NCI-H2107 treated with DMSO at 0.1 percent for 48 hours (cell line): ENCODE results near the gene KRT79.

Experiments used
- DNase-seq: peaks from one replicate; lab custom pipeline; 2025; ENCODE audit not compliant: unreplicated experiment; lab: John Stamatoyannopoulos, UW

The KRT79 gene

DNA sequence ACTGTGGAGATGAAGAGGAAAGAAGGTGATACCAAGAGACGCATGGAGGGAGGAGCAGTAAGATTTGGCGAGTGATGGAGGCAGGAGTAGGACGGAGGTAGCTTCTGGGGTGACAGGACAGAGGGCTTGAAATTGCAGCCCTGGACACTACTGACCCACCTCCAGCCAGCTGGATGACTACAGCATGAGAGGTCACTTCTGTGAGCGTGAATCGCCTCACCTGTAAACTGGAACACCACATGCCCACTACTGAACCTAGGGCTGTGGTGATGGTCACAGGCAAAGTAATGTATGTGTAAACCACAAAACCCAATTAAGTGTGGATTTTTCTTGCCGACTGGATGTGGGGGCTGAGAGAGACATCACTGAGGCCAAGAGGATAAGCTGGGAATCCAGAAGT is 13.6 kb downstream of the KRT79 start:
- DNase-seq, result no peak

DNA sequence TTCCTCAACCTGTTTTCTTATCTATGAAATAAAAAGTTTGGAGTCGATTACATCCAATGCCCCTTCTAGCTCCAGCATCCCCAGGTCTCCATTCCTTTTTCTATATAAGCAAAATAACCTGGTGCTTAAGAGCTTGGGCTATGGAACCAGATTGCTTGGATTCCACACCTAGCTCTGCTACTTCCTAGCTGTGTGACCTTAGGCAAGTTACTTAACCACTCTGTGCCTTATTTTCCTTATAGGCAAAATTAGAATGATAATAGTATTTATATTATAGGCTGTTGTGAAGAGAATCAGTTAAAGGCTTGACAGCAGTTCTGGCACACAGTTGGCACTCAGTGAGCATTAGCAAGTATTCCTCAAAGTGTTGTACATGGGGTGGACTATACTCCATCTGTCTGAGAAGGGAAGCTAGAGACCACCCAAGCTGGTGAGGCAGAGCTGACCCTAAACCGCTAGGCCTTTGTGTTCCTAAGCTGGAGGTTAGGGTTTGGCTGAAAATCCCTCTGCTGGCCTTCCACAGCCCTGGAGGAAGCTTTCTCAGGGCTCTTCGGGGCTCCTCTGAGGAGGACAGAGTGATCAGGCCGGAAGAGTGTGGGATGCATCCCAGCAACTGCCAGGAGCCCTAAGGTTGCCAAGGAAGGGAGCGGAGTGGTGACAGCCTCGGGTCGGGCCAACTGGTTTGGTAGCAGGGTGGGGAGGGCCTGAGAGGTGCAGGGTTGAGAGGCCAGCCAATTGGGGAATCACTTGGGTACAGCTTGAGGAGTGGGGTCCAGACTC is 14.2 kb downstream of the KRT79 start:
- no peak for DNase-seq

DNA sequence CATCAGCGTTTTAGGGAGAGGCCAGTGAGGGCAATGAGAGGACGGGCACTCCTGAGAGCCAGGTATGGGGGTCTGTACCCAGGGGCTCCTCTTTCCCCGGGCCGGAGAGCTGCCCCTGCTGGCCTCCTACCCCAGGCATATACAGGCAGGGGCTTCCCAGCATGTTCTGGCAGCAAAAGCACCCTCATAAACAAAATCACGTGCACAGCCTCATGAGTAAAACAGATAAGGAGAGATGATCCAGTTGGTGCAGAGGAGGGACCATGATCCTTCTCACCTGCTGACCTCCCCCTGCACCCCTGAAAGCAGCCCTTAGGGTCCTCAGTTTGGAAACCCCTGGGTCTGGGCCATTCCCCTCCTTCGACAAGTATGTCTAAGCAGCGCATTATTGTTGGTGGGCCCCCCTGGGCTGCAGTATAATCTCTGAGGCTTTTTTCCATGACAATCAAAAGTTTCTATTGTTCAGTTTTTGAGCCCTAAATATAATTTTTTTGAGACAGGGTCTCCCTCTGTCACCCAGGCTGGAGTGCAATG is 15.2 kb downstream of the KRT79 start:
- DNase-seq, result no peak

DNA sequence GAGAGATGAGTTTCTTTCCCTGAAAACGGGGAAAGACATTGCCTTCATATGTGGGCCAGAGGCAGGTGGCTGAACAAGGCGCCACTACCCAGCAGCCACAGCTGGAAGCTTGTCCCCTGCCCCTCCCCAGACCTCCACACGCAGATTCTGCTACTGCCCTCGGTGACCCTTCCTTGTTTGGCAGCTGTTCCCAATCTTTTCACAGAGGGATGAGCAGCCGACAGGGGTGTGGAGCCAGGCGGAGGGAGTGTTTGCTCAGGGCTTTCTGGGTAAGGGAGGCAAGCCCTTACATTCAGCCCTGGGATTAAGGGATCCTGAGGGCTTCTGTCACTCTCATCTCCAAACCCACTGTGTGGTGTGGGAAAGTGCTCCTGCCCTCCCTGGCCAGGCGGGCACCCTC is 15.7 kb downstream of the KRT79 start:
- no peak for DNase-seq

DNA sequence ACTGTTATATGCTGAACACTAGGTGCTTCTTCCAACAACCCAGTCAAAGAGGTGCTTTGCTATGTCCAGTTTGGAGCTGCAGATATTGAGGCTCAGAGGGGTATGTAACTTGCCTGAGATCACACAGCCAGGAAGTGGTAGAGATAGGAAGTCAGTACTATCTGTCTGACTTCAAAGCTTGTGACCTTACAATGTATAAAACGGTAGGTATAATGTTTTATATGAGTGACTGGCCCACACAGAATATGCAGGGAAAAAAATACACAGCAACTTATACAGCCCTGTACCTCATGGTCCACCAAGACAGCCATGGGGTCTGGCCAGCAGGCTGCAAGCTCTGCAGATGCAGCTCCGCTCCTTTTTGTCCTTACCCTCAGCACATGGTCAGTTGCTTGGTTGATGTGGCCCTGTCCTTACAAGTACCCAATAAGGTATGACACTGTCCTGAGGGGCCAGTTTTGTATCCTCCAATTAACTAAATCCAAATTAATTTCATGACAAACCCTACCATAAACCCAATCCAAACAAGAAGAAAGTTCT is 16.3 kb downstream of the KRT79 start:
- no peak for DNase-seq

DNA sequence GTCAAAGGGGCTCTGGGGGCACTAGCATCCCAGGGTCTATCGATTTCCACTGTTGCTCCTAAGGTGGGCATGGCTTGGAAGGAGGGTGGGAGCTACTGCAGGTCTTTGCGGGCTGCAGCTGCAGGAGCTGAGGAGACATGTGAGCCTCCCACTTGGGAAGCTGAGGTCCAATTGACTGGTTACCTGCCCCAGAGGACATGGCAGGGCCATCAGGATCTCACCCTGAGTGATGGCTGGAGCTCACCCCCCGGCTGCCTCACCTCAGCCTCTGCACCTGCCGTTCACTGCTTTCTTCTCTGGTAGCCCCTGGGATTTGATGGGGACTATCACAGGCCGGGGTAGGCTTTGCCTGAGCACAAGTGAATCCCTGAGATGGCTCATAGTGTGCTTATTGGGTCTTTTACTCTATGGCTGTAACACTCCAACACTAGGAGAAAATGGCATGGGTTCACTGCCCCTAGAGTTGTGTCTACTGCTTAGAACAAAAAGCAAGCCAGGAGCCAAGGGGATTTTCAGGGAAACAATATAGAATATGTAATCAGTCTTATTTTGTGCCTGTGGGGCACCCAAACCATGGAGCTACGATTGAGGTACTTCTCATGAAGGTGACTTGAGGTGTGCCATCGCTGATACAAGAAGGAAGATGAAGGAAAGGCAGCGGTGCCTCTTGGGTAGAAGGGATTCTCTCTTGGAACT is 17.0 kb downstream of the KRT79 start:
- no peak for DNase-seq

DNA sequence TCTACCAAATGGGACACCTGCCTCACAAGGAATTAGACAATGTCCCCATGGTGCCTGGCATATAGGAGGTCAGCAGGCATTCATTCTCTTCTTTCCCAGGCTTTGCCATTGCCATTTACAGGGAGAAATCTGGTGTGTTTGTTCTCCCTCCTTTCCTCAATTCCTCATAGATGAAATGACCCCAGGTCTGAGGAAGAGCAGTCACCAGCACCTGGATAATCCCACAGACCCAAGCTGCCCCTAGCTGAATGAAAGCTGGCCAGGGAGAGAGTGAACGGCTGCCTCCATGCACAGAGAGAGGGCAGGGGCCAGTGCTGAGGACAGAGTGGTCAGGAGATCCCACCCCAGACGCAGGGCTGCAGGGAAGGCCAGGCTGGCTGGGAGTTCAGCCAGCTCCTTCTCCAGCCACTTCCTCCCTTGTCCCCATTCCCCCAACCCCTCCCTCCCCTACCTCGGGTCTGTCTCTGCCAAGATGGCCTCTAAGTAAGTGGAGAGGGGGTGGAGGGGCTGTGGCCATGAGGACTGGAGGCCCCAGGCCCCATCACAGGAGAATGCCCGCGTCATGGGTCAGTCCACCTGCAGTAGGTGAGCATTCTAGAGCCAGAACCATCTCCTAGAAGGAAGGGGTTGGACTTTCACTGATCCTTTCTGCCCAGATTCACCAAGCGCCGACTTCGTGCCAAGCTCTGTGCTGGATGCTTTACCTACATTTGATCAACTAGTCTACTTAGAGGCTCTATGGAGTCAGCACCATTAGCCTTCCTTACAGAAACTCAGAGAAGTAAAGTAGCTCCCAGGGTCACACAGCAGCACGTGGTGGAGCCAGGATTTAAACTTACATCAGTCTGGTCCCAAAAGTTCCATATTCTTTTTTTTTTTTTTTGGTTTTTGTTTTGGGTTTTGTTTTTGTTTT is 18.2 kb downstream of the KRT79 start:
- no peak for DNase-seq

DNA sequence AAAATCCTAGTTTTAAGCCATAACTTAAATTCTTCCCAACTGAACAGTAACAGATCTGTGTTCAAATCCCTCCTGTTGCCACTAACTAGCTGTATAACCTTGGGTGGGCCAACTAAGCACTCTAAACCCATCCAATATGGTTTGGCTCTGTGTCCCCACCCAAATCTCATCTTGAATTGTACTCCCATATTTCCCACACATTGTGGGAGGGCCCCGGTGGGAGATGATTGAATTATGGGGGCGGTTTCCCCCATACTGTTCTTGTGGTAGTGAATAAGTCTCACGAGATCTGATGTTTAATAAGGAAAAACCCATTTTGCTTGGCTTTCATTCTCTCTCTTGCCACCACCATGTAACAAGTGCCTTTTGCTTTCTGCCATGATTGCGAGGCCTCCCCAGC is 18.9 kb downstream of the KRT79 start:
- DNase-seq, result no peak

DNA sequence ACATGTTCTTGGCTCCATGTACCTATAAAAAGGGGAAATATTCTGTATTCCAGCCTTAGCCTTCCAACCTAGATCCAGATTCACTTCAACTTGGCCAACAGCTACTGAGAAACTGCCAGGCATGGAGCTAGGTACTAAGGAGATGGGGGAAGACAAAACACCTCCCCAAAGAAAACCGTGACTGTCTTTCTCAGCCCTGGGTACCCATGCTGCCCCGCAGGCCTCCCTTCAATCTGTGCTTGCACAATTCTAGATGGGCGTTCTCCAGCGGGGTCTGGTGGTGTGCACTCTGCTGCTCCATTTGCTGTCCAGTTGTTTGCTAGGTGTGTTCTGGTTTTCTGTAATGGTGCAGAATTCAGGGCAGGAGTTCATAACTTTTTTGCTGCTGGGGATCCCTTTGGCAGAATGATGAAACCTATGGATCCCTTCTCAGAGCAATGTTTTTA is 19.4 kb downstream of the KRT79 start:
- no peak for DNase-seq

DNA sequence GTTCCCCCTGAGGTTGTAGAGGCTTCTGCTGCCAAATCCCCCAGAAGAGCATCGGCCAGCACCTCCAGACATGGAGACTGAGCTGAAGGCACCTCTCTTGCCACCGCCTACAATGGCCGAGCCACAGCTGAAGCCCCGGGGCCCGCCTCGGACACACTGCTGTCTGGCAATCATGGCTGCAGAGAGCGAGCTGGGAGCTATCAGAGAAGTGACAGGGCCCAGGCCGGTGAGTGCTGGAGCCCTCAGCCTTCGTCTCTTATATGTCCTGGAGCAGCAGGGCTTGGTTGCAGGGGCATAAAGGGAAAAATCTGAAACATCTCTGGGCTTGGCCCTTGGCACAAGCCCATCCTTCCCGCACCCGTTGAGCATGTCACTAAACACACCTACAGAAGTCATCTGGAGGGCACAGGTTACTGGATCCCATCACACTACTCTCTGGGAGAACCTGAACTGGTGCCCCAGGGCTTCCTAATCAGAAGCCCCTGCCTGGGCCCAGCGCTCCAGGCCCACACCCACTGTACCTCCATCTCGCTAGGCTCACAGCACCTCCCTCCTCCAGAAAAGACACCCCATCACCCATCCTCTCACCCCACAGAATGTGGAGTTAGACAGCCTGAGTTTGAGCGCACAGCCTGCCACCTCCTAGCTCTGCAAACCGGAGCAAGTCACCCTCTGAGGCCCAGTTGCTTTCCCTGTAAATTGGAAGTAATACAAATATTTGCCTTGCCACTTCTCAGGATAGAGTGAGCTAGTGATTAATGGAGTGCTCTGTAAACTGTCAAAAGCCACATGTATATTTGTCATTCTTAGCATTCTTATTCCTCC is 20.0 kb downstream of the KRT79 start, which contains the start of gene KRT4:
KRT4 (minus strand) TSS at position 232 of the 825 bp plus-strand sequence; CDS start at position 174, 58 bp downstream.
- no peak for DNase-seq

DNA sequence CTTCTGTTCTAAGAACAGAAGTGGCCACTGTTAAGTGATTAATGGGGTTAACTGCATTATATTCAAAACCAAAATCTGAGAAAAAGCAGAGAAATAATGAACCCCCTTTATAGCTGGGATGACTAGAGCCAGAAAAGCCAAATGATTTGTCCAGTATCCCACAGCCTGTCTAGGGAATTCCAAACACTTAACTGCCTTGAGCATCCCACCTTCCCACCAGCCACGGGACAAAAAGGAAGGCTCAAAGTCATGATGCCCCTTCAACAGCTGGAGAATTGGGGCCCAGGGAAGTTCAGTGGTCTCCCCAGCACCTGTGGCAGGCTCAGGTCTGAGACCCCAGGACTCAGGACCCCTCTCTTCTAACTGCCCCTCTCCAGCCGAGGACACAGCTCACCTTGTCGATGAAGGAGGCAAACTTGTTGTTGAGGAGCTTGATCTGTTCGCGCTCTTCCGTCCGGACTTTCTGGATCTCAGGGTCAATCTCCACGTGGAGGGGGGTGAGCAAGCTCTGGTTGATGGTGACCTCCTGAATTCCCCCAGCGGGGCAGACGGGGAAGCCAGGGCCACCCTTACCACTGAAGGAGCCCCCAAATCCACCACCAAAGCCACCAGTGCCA is 20.8 kb downstream of the KRT79 start:
- DNase-seq, result no peak

DNA sequence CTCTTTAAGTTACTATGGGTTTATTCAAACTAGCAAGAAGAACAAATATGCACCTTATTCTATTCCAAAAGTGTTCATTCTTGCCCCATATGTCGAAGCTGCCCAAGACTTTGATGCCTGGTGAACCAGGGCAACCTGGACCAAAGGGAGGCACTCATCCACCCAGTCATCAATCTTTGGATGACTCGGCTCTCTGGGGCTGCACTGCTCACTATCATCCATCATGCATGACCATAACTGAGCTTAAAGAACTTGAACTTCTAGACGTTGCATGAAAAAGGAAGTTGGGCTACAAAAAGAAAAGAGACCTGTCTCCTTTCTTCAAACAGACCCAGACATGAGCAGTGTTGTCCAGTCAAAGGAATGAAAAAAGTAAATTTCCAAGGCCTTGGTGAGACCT is 21.4 kb downstream of the KRT79 start:
- no peak for DNase-seq

DNA sequence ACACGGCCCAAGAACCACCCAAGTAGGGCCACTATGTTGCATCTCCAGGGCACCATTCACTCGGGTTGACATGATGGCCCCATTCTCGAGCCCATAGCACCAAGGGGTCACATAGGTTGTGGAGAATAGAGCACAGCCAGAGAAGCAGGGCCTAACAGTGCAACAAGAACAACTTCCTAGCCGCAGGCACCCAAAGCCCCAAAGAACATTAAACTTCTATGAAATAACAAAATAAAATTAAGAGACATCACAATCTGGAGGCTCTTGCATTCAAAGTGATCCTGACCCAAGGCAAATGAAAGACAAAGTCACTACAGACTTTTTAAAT is 22.1 kb downstream of the KRT79 start:
- no peak for DNase-seq

DNA sequence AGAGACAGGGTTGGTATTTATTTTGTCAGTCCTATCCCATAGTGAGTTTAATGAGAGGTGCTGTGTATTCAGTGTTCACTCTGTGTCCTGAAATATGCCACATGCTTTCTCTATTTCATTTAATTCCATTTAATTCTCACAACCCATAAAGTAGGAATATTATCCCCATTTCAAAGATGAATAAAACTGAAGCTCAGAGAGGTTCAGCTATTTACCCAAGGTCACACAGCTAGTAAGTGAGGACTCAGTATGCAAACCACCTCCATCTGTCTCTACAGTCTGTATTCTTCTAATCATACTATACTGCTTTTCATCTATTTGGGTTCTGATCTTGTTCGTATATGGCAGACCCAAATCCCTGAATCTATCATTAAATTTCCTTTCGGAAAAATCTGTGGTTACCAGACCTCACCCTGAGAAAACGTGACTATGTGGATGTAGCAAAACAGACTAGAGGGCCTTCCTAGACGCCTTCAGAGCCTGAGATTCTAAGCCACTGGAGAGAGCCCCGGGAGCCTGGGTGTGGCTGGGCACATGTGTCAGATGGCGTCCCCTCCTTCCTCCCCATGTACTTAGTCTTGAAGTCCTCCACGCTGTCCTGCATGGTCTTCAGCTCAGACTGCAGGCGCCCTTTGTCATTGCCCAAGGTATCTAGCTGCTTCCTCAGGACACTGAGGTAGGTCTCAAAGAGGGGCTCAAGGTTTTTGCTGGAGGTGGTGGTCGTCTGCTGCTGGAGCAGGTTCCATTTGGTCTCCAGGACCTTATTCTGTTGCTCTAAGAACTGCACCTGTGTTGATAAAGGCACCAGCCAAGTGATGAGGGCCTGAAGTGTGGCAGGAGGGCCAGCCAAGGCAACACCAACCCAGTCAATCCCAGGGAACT is 22.7 kb downstream of the KRT79 start:
- no peak for DNase-seq

DNA sequence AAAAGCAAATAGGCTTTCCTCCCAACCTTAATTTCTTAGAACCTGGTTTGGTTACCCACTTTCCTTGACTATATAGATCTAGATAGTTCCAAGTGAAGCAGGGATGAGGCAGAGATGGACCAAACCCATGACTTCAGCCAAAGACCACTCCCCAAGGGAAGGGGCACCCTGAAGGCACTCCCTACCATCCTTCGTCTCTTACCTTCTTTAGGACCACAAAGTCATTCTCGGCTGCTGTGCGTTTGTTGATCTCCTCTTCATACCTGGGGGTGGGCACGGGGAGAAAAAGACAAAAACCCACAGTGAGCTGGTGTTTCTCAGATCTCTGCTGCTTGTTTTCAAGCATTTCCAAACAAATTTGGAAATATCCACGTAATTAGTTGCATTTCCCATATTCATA is 23.6 kb downstream of the KRT79 start:
- no peak for DNase-seq

DNA sequence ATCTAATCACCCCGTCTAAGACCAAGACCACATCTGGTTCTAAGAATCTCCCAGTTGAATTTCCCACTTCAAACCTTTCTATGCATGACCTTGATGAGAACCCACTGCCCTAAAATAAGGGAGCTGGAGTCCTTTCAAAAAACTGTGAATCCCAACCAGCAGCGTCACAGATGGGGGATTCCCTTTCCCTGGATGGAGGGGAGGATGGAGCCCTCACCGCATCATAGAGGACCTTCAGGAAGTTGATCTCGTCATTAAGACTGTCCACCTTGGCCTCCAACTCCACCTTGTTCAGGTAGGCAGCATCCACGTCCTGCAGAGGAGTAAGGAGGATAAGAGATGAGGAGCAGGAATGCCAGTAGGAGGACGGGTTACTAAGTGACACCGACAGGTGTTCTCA is 24.9 kb downstream of the KRT79 start:
- DNase-seq, result no peak

DNA sequence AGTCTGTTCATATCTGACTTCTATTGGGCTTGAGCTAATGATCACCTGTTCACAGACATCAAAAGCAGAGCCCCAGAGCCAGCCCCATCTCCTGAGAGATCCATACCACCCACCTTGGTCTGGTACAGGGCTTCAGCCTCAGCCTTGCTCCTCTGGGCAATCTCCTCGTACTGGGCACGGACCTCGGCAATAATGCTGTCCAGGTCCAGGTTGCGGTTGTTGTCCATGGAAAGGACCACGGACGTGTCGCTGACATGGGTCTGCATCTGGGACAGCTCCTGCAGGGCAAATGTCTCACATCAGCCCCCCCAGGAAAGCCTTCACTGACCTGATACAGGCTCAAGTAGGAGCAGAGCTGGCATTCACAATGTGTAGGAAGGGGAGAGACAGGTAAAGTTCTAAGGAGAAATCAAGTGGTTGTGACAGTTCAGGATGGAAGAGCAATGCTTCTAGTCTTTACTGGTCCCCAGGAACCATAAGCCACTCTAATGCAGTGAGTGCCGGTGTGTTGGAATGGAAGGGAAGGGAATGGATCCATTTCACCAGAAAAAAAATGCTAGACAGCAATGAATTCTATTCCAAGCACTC is 25.4 kb downstream of the KRT79 start:
- no peak for DNase-seq
